ENCODE data around the gene THAP4. TPM values are rescaled to one million over a fixed set of nuclear protein-coding genes. Genes with fewer than 3 reads are reported as not detected.

The THAP4 gene
- total and polyA plus RNA-seq, 2 experiments from 2014 or later: 62.9 to 80.4 TPM

- TF ChIP-seq, protein P1, sequence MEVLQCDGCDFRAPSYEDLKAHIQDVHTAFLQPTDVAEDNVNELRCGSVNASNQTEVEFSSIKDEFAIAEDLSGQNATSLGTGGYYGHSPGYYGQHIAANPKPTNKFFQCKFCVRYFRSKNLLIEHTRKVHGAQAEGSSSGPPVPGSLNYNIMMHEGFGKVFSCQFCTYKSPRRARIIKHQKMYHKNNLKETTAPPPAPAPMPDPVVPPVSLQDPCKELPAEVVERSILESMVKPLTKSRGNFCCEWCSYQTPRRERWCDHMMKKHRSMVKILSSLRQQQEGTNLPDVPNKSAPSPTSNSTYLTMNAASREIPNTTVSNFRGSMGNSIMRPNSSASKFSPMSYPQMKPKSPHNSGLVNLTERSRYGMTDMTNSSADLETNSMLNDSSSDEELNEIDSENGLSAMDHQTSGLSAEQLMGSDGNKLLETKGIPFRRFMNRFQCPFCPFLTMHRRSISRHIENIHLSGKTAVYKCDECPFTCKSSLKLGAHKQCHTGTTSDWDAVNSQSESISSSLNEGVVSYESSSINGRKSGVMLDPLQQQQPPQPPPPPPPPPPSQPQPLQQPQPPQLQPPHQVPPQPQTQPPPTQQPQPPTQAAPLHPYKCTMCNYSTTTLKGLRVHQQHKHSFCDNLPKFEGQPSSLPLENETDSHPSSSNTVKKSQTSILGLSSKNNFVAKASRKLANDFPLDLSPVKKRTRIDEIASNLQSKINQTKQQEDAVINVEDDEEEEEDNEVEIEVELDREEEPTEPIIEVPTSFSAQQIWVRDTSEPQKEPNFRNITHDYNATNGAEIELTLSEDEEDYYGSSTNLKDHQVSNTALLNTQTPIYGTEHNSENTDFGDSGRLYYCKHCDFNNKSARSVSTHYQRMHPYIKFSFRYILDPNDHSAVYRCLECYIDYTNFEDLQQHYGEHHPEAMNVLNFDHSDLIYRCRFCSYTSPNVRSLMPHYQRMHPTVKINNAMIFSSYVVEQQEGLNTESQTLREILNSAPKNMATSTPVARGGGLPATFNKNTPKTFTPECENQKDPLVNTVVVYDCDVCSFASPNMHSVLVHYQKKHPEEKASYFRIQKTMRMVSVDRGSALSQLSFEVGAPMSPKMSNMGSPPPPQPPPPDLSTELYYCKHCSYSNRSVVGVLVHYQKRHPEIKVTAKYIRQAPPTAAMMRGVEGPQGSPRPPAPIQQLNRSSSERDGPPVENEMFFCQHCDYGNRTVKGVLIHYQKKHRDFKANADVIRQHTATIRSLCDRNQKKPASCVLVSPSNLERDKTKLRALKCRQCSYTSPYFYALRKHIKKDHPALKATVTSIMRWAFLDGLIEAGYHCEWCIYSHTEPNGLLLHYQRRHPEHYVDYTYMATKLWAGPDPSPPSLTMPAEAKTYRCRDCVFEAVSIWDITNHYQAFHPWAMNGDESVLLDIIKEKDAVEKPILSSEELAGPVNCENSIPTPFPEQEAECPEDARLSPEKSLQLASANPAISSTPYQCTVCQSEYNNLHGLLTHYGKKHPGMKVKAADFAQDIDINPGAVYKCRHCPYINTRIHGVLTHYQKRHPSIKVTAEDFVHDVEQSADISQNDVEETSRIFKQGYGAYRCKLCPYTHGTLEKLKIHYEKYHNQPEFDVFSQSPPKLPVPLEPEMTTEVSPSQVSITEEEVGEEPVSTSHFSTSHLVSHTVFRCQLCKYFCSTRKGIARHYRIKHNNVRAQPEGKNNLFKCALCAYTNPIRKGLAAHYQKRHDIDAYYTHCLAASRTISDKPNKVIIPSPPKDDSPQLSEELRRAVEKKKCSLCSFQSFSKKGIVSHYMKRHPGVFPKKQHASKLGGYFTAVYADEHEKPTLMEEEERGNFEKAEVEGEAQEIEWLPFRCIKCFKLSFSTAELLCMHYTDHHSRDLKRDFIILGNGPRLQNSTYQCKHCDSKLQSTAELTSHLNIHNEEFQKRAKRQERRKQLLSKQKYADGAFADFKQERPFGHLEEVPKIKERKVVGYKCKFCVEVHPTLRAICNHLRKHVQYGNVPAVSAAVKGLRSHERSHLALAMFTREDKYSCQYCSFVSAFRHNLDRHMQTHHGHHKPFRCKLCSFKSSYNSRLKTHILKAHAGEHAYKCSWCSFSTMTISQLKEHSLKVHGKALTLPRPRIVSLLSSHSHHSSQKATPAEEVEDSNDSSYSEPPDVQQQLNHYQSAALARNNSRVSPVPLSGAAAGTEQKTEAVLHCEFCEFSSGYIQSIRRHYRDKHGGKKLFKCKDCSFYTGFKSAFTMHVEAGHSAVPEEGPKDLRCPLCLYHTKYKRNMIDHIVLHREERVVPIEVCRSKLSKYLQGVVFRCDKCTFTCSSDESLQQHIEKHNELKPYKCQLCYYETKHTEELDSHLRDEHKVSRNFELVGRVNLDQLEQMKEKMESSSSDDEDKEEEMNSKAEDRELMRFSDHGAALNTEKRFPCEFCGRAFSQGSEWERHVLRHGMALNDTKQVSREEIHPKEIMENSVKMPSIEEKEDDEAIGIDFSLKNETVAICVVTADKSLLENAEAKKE (CRISPR knock-in tag; IDR thresholded peaks at IDR 0.05): no peak
- TF ChIP-seq ETS1 (IDR thresholded peaks at IDR 0.05): no peak
- no peak for TF ChIP-seq ZNF331 (CRISPR knock-in tag; IDR thresholded peaks at IDR 0.05; ENCODE audit: low read depth)
- no peak for TF ChIP-seq POLR2AphosphoS5 (IDR thresholded peaks at IDR 0.05; ENCODE audit: low read depth)
- TF ChIP-seq EZH2 (IDR thresholded peaks at IDR 0.05; ENCODE audit: low read depth, unreplicated experiment): no peak
- TF ChIP-seq ZNF114 (CRISPR knock-in tag; IDR thresholded peaks at IDR 0.05): no peak
- no peak for TF ChIP-seq JUNB (IDR thresholded peaks at IDR 0.05; ENCODE audit: unreplicated experiment)
- TF ChIP-seq NANOG (IDR thresholded peaks at IDR 0.05; ENCODE audit: borderline replicate concordance): no peak
These were observed 50.2 kb downstream of the THAP4 start (continued) for GRCh38 chr2:241586564-241587264.

DNA sequence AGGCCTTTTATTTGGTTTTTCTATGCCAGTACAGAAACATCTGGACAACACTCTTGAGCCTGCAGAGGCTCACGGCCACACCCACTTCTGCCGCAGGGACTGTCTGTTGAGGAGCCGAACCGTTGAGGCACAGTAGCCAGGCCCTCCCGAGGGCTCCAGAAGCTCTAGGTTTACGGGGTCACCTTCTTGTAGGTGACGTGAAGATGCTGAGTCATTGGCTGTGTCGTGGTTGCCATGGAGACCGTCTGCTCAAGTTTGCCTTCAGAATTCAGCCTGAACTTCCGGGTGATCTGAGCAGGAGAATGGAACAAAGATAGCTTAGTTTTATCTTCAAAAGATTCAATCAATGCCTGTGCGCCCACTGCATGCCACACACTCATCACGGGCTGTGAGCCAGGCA, 52.5 kb downstream of the THAP4 start:
- Mint-ChIP-seq H3K27ac (peak overlapping the region; percentile 81; the same call in 1 of the 2 replicates), H3K4me1 (peaks cover 6% of the 10 kb centered on the region), H3K36me3 (ENCODE audit: low read depth) (peaks cover 5% of the 10 kb centered on the region), H3K27me3 (ENCODE audit: insufficient read depth, low read depth, poor library complexity) (peaks cover 10% of the 10 kb centered on the region), H3K9me3 (peaks cover 64% of the 10 kb centered on the region), H3K4me3 (no peak overlapping the region)
- peak; percentile 58 for ATAC-seq
- Histone ChIP-seq H3K9me2 (ENCODE audit: insufficient read depth) (no peaks in the 10 kb centered on the region), H2AFZ (no peak overlapping the region), H3K4me1 (ENCODE audit: insufficient read depth) (peaks cover 5% of the 10 kb centered on the region; the same call in 1 of the 2 replicates), H3K4me2 (no peak overlapping the region), H3K27me3 (ENCODE audit: insufficient read depth) (no peaks in the 10 kb centered on the region), H3K36me3 (ENCODE audit: insufficient read depth) (peaks cover 25% of the 10 kb centered on the region), H3F3A (replicated peaks; ENCODE audit: low read depth) (no peaks in the 10 kb centered on the region), H3K4me3 (no peak overlapping the region), H3K27ac (ENCODE audit: low read depth) (0 out of 2 replicates have a peak overlapping the region, but pooled peaks have one; percentile 39), H4K20me1 (replicated peaks; ENCODE audit: insufficient read depth) (0 out of 2 replicates have a peak, but pooled peaks cover 3% of the 10 kb centered on the region), H3K79me2 (replicated peaks; ENCODE audit: insufficient read depth) (0 out of 2 replicates have a peak, but pooled peaks cover 3% of the 10 kb centered on the region)
- DNase-seq (ENCODE audit: low spot score): peak; percentile 69
- TF ChIP-seq, protein P2, sequence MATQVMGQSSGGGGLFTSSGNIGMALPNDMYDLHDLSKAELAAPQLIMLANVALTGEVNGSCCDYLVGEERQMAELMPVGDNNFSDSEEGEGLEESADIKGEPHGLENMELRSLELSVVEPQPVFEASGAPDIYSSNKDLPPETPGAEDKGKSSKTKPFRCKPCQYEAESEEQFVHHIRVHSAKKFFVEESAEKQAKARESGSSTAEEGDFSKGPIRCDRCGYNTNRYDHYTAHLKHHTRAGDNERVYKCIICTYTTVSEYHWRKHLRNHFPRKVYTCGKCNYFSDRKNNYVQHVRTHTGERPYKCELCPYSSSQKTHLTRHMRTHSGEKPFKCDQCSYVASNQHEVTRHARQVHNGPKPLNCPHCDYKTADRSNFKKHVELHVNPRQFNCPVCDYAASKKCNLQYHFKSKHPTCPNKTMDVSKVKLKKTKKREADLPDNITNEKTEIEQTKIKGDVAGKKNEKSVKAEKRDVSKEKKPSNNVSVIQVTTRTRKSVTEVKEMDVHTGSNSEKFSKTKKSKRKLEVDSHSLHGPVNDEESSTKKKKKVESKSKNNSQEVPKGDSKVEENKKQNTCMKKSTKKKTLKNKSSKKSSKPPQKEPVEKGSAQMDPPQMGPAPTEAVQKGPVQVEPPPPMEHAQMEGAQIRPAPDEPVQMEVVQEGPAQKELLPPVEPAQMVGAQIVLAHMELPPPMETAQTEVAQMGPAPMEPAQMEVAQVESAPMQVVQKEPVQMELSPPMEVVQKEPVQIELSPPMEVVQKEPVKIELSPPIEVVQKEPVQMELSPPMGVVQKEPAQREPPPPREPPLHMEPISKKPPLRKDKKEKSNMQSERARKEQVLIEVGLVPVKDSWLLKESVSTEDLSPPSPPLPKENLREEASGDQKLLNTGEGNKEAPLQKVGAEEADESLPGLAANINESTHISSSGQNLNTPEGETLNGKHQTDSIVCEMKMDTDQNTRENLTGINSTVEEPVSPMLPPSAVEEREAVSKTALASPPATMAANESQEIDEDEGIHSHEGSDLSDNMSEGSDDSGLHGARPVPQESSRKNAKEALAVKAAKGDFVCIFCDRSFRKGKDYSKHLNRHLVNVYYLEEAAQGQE (IDR thresholded peaks at IDR 0.05; ENCODE audit: unreplicated experiment): no peak
- TF ChIP-seq POLR2AphosphoS5 (IDR thresholded peaks at IDR 0.05; ENCODE audit: low read depth) (no peak), CTCF (conservative IDR thresholded peaks at IDR 0.05; ENCODE audit: low read depth in 2 of 2) (no peak), EZH2phosphoT487 (IDR thresholded peaks at IDR 0.05; ENCODE audit: unreplicated experiment) (no peak), CREB1 (CRISPR knock-in tag; IDR thresholded peaks at IDR 0.05; ENCODE audit: low read depth) (no peak), JUNB (IDR thresholded peaks at IDR 0.05; ENCODE audit: unreplicated experiment) (no peak)
